KG1 (cell line): Measurements from ENCODE around the gene MMAA.
"Not testable (repeated sequence)": the region's sequence is repeated elsewhere in the genome, so short reads cannot be mapped to it uniquely, and the experiment has no call there.

Experiments used
- DNase-seq: peaks from one replicate; lab custom pipeline; 2025; lab: John Stamatoyannopoulos, UW

The MMAA gene

GRCh38 chr4:145635117-145635516 is 15.9 kb downstream of the MMAA start:
- no peak for DNase-seq

GRCh38 chr4:145635630-145636029 is 16.4 kb downstream of the MMAA start:
- no peak for DNase-seq

GRCh38 chr4:145639186-145639698 is 20.1 kb downstream of the MMAA start:
- DNase-seq = no peak

GRCh38 chr4:145640236-145640635 is 21.1 kb downstream of the MMAA start:
- not testable (repeated sequence) for DNase-seq

- no peak for DNase-seq
Observed at GRCh38 chr4:145643295-145643694, 24.1 kb downstream of the MMAA start.

- DNase-seq = no peak
Observed at GRCh38 chr4:145644699-145645098, 25.5 kb downstream of the MMAA start.

- DNase-seq = no peak
Observed at GRCh38 chr4:145656156-145656555, 37.0 kb downstream of the MMAA start.

- no peak for DNase-seq
Observed at GRCh38 chr4:145660064-145660463, 40.9 kb downstream of the MMAA start.

- DNase-seq = no peak
Observed at GRCh38 chr4:145663194-145663593, 44.0 kb downstream of the MMAA start.

GRCh38 chr4:145665773-145666172 is 46.6 kb downstream of the MMAA start:
- DNase-seq = no peak

- no peak for DNase-seq
Observed at GRCh38 chr4:145670422-145670821, 51.2 kb downstream of the MMAA start.

GRCh38 chr4:145679520-145679919 is 60.3 kb downstream of the MMAA start:
- no peak for DNase-seq

GRCh38 chr4:145679991-145680455 is 60.8 kb downstream of the MMAA start, which contains the start of gene C4orf51:
TSS of gene C4orf51 (plus strand) at chr4:145680146. CDS start at chr4:145680204, 58 bp downstream.
- DNase-seq = no peak

GRCh38 chr4:145680902-145681301 is 61.7 kb downstream of the MMAA start:
- DNase-seq = no peak

- no peak for DNase-seq
Observed at GRCh38 chr4:145681518-145681917, 62.3 kb downstream of the MMAA start.

GRCh38 chr4:145681956-145682355 is 62.8 kb downstream of the MMAA start:
- no peak for DNase-seq

- DNase-seq = no peak
Observed at GRCh38 chr4:145686991-145687390, 67.8 kb downstream of the MMAA start.

- DNase-seq = no peak
Observed at GRCh38 chr4:145690610-145691009, 71.4 kb downstream of the MMAA start.

GRCh38 chr4:145691416-145691815 is 72.2 kb downstream of the MMAA start:
- DNase-seq = not testable (repeated sequence)

GRCh38 chr4:145694929-145695328 is 75.7 kb downstream of the MMAA start:
- DNase-seq = no peak

GRCh38 chr4:145697332-145697731 is 78.1 kb downstream of the MMAA start:
- DNase-seq = no peak

GRCh38 chr4:145698507-145698906 is 79.3 kb downstream of the MMAA start:
- no peak for DNase-seq

- no peak for DNase-seq
Observed at GRCh38 chr4:145703850-145704497, 84.8 kb downstream of the MMAA start.

GRCh38 chr4:145709336-145709735 is 90.2 kb downstream of the MMAA start:
- no peak for DNase-seq
